RKO (cell line): ENCODE measurements around the gene NOTCH2NLA.
"Not testable (repeated sequence)": the region's sequence is repeated elsewhere in the genome, so short reads cannot be mapped to it uniquely, and the experiment has no call there.

Source experiments
- DNase-seq: peaks from one replicate; pipeline ENCODE4 v3.0.0-alpha.2; 2016; ENCODE audit warnings: low spot score

NOTCH2NLA gene

GRCh38 chr1:146228710-146229477 is at the start of gene NOTCH2NLA:
NOTCH2NLA (minus strand) TSS chr1:146229021; CDS start chr1:146189337, 39,684 bp downstream.
- peak; percentile 0 for DNase-seq

GRCh38 chr1:146278346-146278745 is 49.5 kb upstream of the NOTCH2NLA start:
- DNase-seq: not testable (repeated sequence)

GRCh38 chr1:146277087-146277486 is 48.3 kb upstream of the NOTCH2NLA start:
- DNase-seq: not testable (repeated sequence)

GRCh38 chr1:146274083-146274482 is 45.3 kb upstream of the NOTCH2NLA start:
- DNase-seq: not testable (repeated sequence)

GRCh38 chr1:146273194-146273593 is 44.4 kb upstream of the NOTCH2NLA start:
- DNase-seq: not testable (repeated sequence)

- not testable (repeated sequence) for DNase-seq
These were observed 43.9 kb upstream of the NOTCH2NLA start for GRCh38 chr1:146272734-146273133.

GRCh38 chr1:146271977-146272376 is 43.2 kb upstream of the NOTCH2NLA start:
- DNase-seq: not testable (repeated sequence)

- DNase-seq: not testable (repeated sequence)
These were observed 41.3 kb upstream of the NOTCH2NLA start for GRCh38 chr1:146270129-146270528.

- DNase-seq: not testable (repeated sequence)
These were observed 37.4 kb upstream of the NOTCH2NLA start for GRCh38 chr1:146266179-146266748.

GRCh38 chr1:146264761-146265160 is 35.9 kb upstream of the NOTCH2NLA start:
- not testable (repeated sequence) for DNase-seq

GRCh38 chr1:146260006-146260730 is 31.3 kb upstream of the NOTCH2NLA start:
- DNase-seq: not testable (repeated sequence)

- DNase-seq: not testable (repeated sequence)
These were observed 29.3 kb upstream of the NOTCH2NLA start for GRCh38 chr1:146257992-146258552.

- not testable (repeated sequence) for DNase-seq
These were observed 25.9 kb upstream of the NOTCH2NLA start for GRCh38 chr1:146254569-146255197.

- not testable (repeated sequence) for DNase-seq
These were observed 24.5 kb upstream of the NOTCH2NLA start for GRCh38 chr1:146253249-146253855.

GRCh38 chr1:146251523-146251922 is 22.7 kb upstream of the NOTCH2NLA start:
- not testable (repeated sequence) for DNase-seq

GRCh38 chr1:146248643-146249042 is 19.8 kb upstream of the NOTCH2NLA start:
- DNase-seq: not testable (repeated sequence)

- DNase-seq: not testable (repeated sequence)
These were observed 7.8 kb upstream of the NOTCH2NLA start for GRCh38 chr1:146236626-146237025.

- DNase-seq: not testable (repeated sequence)
These were observed 7.3 kb upstream of the NOTCH2NLA start for GRCh38 chr1:146236026-146236601.

GRCh38 chr1:146228144-146228682 is 608 bp downstream of the NOTCH2NLA start:
- DNase-seq: not testable (repeated sequence)

GRCh38 chr1:146174531-146174930 is 54.3 kb downstream of the NOTCH2NLA start:
- not testable (repeated sequence) for DNase-seq

GRCh38 chr1:146167740-146168139 is 61.1 kb downstream of the NOTCH2NLA start:
- DNase-seq: not testable (repeated sequence)
